Measurements from ENCODE around the gene SDK1. TPM values are rescaled to one million over a fixed set of nuclear protein-coding genes. Genes with fewer than 3 reads are reported as not detected.

Gene SDK1
- total and polyA plus RNA-seq, 4 donors: 0.12 to 0.47 (median 0.36) TPM

DNA sequence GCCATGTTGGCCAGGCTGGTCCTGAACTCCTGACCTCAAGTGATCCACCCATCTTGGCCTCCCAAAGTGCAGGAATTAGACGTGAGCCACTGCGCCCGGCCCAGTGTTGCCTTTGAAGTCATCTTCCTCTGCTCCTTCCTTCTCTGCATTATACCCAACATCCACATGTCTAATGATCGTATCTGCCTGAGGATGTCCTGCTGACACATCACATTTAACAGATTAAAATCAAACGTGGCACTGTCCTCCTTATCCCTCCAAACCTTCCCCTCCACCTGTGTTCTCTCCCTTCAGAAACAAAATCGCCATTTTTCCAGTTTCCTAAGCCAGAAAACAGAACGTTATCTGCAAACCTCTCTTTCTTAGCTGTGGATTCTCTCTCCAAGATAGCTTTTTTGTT lies 8.4 kb upstream of the SDK1 start:
- DNase-seq (ENCODE audit: low spot score): no peak
- Histone ChIP-seq H3K27ac (ENCODE audit: low read depth in 1 of 2, low read length in 2 of 2) (no peak overlapping the region), H3K4me1 (ENCODE audit: control insufficient read depth in 4 of 4, insufficient read depth in 4 of 4, low read length in 3 of 4) (no peaks in the 10 kb centered on the region), H3K9ac (ENCODE audit: low read depth in 1 of 2, low read length in 2 of 2) (no peak overlapping the region), H3K9me3 (ENCODE audit: control insufficient read depth in 4 of 4, low read length in 3 of 4) (peaks cover 0 to 5% (median 2%) of the 10 kb centered on the region in 4 donors), H3K36me3 (ENCODE audit: control insufficient read depth in 4 of 4, insufficient read depth in 3 of 4, low read depth in 1 of 4, low read length in 3 of 4) (no peaks in the 10 kb centered on the region), H3K4me3 (ENCODE audit: low read depth in 1 of 3, low read length in 3 of 3) (no peak overlapping the region), H3K27me3 (ENCODE audit: control insufficient read depth in 4 of 4, insufficient read depth in 4 of 4, low read length in 3 of 4) (no peaks in the 10 kb centered on the region)
- 73% methylated on average over 7 of the region's 7 CpGs for whole genome bisulfite sequencing
- TF ChIP-seq CTCF (IDR thresholded peaks at IDR 0.05; ENCODE audit: low read depth, low read length, missing input control) (no peak), JUND (IDR thresholded peaks at IDR 0.05) (no peak), GABPA (IDR thresholded peaks at IDR 0.05 in 1 of 2, conservative IDR thresholded peaks at IDR 0.05 in 1 of 2) (no peak), YY1 (IDR thresholded peaks at IDR 0.05) (no peak), HNF4A (conservative IDR thresholded peaks at IDR 0.05) (no peak), FOXA1 (IDR thresholded peaks at IDR 0.05) (no peak), FOXA2 (IDR thresholded peaks at IDR 0.05) (no peak), TAF1 (conservative IDR thresholded peaks at IDR 0.05) (no peak), RAD21 (IDR thresholded peaks at IDR 0.05) (no peak), NR2F2 (IDR thresholded peaks at IDR 0.05) (no peak), SP1 (IDR thresholded peaks at IDR 0.05) (no peak), EGR1 (IDR thresholded peaks at IDR 0.05; ENCODE audit: low read depth in 2 of 2) (no peak), HNF4G (IDR thresholded peaks at IDR 0.05) (no peak), RXRA (IDR thresholded peaks at IDR 0.05) (no peak)
- TF ChIP-seq, protein P1, sequence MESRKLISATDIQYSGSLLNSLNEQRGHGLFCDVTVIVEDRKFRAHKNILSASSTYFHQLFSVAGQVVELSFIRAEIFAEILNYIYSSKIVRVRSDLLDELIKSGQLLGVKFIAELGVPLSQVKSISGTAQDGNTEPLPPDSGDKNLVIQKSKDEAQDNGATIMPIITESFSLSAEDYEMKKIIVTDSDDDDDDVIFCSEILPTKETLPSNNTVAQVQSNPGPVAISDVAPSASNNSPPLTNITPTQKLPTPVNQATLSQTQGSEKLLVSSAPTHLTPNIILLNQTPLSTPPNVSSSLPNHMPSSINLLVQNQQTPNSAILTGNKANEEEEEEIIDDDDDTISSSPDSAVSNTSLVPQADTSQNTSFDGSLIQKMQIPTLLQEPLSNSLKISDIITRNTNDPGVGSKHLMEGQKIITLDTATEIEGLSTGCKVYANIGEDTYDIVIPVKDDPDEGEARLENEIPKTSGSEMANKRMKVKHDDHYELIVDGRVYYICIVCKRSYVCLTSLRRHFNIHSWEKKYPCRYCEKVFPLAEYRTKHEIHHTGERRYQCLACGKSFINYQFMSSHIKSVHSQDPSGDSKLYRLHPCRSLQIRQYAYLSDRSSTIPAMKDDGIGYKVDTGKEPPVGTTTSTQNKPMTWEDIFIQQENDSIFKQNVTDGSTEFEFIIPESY (IDR thresholded peaks at IDR 0.05): no peak
- TF ChIP-seq, protein P2, sequence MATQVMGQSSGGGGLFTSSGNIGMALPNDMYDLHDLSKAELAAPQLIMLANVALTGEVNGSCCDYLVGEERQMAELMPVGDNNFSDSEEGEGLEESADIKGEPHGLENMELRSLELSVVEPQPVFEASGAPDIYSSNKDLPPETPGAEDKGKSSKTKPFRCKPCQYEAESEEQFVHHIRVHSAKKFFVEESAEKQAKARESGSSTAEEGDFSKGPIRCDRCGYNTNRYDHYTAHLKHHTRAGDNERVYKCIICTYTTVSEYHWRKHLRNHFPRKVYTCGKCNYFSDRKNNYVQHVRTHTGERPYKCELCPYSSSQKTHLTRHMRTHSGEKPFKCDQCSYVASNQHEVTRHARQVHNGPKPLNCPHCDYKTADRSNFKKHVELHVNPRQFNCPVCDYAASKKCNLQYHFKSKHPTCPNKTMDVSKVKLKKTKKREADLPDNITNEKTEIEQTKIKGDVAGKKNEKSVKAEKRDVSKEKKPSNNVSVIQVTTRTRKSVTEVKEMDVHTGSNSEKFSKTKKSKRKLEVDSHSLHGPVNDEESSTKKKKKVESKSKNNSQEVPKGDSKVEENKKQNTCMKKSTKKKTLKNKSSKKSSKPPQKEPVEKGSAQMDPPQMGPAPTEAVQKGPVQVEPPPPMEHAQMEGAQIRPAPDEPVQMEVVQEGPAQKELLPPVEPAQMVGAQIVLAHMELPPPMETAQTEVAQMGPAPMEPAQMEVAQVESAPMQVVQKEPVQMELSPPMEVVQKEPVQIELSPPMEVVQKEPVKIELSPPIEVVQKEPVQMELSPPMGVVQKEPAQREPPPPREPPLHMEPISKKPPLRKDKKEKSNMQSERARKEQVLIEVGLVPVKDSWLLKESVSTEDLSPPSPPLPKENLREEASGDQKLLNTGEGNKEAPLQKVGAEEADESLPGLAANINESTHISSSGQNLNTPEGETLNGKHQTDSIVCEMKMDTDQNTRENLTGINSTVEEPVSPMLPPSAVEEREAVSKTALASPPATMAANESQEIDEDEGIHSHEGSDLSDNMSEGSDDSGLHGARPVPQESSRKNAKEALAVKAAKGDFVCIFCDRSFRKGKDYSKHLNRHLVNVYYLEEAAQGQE (IDR thresholded peaks at IDR 0.05): no peak

DNA sequence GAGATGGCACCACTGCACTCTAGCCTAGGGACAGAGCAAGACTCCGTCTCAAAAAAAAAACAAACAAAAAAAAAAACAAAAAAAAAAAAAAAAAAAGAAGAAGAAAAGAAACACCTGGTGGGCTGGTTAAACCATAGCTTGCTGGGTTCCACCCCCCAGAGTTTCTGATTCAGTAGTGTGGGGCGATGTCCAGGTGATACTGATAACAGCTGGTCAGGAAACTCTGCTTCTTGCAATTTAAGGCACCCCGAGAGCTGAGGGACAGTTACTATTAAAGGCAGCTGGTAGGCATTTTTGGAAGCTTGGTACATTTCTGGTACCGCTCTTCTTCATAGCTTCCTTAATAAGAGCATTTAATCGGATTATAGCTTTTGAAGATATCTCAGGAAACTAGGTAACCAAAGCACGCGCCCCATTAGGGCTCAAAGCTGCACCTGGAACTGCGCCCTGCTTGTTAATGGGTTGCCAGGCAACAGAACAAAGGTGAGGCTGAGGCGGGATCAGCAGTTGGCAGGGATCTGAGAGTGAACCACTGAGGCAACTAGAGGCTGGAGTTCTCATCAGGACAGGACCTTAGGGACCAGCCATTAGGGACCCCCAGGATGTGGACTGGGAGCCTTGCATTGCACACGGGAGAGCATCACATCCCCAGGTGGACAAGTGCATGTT lies 6.5 kb upstream of the SDK1 start:
- WGBS: 59% methylated on average over 10 of the region's 10 CpGs
- H3K9me3 ChIP-seq (ENCODE audit: control insufficient read depth in 4 of 4, low read length in 3 of 4): peaks cover 0 to 5% (median 2%) of the 10 kb centered on the region in 4 donors
- no peaks in the 10 kb centered on the region for H3K27me3 ChIP-seq (ENCODE audit: control insufficient read depth in 4 of 4, insufficient read depth in 4 of 4, low read length in 3 of 4)
- H3K4me3 ChIP-seq (ENCODE audit: low read depth in 1 of 3, low read length in 3 of 3): no peak overlapping the region
- H3K4me1 ChIP-seq (ENCODE audit: control insufficient read depth in 4 of 4, insufficient read depth in 4 of 4, low read length in 3 of 4): no peaks in the 10 kb centered on the region
- H3K36me3 ChIP-seq (ENCODE audit: control insufficient read depth in 4 of 4, insufficient read depth in 3 of 4, low read depth in 1 of 4, low read length in 3 of 4): no peaks in the 10 kb centered on the region
- TF ChIP-seq NR2F2 (IDR thresholded peaks at IDR 0.05): no peak
- no peak for TF ChIP-seq JUND (IDR thresholded peaks at IDR 0.05)
- TF ChIP-seq FOXA2 (IDR thresholded peaks at IDR 0.05): no peak
- no peak for TF ChIP-seq RXRA (IDR thresholded peaks at IDR 0.05)
- TF ChIP-seq RAD21 (IDR thresholded peaks at IDR 0.05): no peak
- no peak for TF ChIP-seq FOXA1 (IDR thresholded peaks at IDR 0.05)
- TF ChIP-seq TAF1 (conservative IDR thresholded peaks at IDR 0.05): no peak
- no peak for TF ChIP-seq HNF4A (conservative IDR thresholded peaks at IDR 0.05)
- TF ChIP-seq YY1 (IDR thresholded peaks at IDR 0.05): no peak
- TF ChIP-seq MAX (IDR thresholded peaks at IDR 0.05): no peak
- no peak overlapping the region for H3K27ac ChIP-seq (ENCODE audit: low read depth in 1 of 2, low read length in 2 of 2)
- DNase-seq (ENCODE audit: low spot score): no peak
- H3K9ac ChIP-seq (ENCODE audit: low read depth in 1 of 2, low read length in 2 of 2): no peak overlapping the region

Data from liver (tissue), 9 donors.